Measurements from ENCODE around the gene PC.

PC gene

GRCh38 chr11:66902486-66903177, 55.6 kb downstream of the PC start:
- no peak for DNase-seq (ENCODE audit: low spot score)
- TF ChIP-seq, protein P1, sequence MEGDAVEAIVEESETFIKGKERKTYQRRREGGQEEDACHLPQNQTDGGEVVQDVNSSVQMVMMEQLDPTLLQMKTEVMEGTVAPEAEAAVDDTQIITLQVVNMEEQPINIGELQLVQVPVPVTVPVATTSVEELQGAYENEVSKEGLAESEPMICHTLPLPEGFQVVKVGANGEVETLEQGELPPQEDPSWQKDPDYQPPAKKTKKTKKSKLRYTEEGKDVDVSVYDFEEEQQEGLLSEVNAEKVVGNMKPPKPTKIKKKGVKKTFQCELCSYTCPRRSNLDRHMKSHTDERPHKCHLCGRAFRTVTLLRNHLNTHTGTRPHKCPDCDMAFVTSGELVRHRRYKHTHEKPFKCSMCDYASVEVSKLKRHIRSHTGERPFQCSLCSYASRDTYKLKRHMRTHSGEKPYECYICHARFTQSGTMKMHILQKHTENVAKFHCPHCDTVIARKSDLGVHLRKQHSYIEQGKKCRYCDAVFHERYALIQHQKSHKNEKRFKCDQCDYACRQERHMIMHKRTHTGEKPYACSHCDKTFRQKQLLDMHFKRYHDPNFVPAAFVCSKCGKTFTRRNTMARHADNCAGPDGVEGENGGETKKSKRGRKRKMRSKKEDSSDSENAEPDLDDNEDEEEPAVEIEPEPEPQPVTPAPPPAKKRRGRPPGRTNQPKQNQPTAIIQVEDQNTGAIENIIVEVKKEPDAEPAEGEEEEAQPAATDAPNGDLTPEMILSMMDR (IDR thresholded peaks at IDR 0.05; ENCODE audit: extremely low read depth, missing control alignments), result no peak

DNA sequence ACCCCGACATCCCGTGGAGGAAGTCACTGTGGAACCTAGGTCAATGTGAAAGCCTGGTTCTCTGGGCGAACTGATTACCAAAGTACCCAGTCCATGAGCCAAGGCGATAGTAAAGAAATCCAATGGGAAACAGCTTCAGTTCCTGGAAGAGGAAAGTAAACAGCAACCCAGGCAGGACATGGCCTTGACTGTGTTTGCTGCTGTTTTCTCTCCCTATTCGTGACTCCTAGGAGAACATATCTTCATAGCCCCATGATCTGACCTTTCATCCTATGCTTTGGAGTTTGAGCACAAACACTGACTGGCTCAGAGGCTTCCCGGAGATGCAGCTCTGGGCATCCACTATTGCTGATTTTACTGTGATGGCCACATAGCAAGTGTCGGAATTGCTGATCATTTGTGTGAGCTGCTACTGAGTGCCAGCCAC, 56.2 kb downstream of the PC start:
- TF ChIP-seq, protein P1 (IDR thresholded peaks at IDR 0.05; ENCODE audit: extremely low read depth, missing control alignments), result no peak
- no peak for DNase-seq (ENCODE audit: low spot score)

- DNase-seq (ENCODE audit: low spot score), result no peak
- TF ChIP-seq, protein P1 (IDR thresholded peaks at IDR 0.05; ENCODE audit: extremely low read depth, missing control alignments), result no peak
Observed at GRCh38 chr11:66894141-66894540, 64.0 kb downstream of the PC start.

GRCh38 chr11:66892911-66893310, 65.3 kb downstream of the PC start:
- TF ChIP-seq, protein P1 (IDR thresholded peaks at IDR 0.05; ENCODE audit: extremely low read depth, missing control alignments), result no peak
- no peak for DNase-seq (ENCODE audit: low spot score)

GRCh38 chr11:66891851-66892660, 66.1 kb downstream of the PC start:
- peak; percentile 88 for DNase-seq (ENCODE audit: low spot score)
- TF ChIP-seq, protein P1 (IDR thresholded peaks at IDR 0.05; ENCODE audit: extremely low read depth, missing control alignments), result no peak

GRCh38 chr11:66889960-66890359, 68.2 kb downstream of the PC start:
- TF ChIP-seq, protein P1 (IDR thresholded peaks at IDR 0.05; ENCODE audit: extremely low read depth, missing control alignments), result no peak
- DNase-seq (ENCODE audit: low spot score), result no peak

GRCh38 chr11:66888282-66888681, 69.9 kb downstream of the PC start:
- no peak for DNase-seq (ENCODE audit: low spot score)
- TF ChIP-seq, protein P1 (IDR thresholded peaks at IDR 0.05; ENCODE audit: extremely low read depth, missing control alignments), result no peak

Data from GM20000 (cell line).